Activated CD8-positive, alpha-beta memory T cell treated with anti-CD3 and anti-CD28 coated beads, Interleukin-2, amount 50 U/mL, for 24 hours (primary cell): ENCODE results near the gene C2orf92.
"Not testable (repeated sequence)": the region's sequence is repeated elsewhere in the genome, so short reads cannot be mapped to it uniquely, and the experiment has no call there.

Experiments used
- DNase-seq: peaks from one replicate; pipeline ENCODE4 v3.0.0-alpha.2; 2020; ENCODE audit errors: extremely low read depth

The C2orf92 gene

DNA sequence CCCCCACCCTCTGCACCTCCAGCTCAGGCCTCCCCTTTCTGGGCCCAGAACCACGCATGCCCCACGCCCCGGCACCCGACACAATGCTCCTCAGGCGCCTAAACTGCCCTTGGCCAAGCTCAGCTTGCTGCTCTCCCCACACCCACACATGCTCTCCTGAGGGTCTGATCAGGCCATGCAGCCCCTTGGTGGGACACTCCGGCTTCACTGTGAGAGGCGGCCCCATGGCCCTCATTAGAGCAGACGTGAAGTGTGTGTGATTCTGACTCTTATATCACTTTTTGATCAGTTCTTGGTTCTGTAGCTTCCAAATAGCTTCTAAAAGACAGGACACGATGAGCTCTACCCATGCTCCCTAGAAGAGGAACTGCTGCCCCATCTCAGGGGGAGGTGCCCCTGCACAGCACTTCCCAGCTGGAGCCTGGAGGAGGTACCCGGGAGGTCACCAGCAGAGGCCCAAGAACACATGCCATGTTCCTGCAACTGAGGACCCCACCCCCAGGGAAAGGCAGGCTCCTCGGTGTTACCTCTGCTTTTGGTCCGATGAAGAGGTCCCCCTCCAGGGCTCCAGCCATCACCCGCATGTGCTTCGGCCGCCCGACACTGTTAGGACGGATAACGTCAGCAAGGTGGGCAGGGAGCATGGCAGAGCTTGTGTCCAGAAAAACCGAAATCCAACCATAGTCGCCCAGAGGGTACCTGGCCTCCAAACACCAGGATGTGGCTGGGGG lies 9.3 kb upstream of the C2orf92 start:
- no peak for DNase-seq

GRCh38 chr2:97660775-97661389 lies 8.6 kb upstream of the C2orf92 start:
- DNase-seq: no peak

- no peak for DNase-seq
Observed at GRCh38 chr2:97661927-97662326, 7.6 kb upstream of the C2orf92 start.

GRCh38 chr2:97662386-97662894 lies 7.1 kb upstream of the C2orf92 start:
- DNase-seq: no peak

- DNase-seq: peak; percentile 73
Observed at GRCh38 chr2:97662895-97663625, 6.5 kb upstream of the C2orf92 start.

GRCh38 chr2:97663626-97663961 lies 5.9 kb upstream of the C2orf92 start:
- DNase-seq: no peak

DNA sequence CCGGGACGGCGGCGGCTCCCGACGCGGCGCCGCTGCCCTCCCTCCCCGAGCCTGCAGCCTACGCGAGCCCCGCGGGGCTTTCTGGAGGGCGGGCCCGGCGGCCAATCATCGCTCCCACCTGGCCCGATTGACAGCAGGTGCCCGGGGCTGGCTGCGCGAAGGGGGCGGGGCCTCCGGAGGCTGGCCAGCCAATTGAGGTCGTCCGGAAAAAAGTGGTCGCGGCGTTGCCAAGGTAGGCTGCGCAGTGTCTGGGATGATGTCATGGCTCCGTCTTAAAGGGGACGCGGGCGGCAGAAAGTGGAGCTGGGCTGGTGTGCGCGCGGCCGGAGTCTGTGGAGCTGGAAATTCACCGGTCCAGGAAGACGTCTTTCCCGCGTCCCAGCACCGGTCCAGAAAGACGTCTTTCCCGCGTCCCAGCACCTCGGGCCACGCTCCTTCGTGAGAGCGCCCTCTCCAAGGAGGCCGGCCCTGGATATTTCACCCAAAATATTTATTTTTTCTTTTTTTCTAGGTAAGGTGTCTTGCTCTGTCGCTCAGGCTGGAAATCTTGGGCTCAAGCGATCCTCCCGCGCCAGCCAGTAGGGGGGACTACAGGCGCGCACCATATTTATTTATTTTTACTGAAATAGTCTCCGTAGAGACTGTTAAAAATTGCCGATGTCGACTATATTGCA lies 5.4 kb upstream of the C2orf92 start, which contains the start of gene ACTR1B:
TSS of gene ACTR1B (minus strand) at position 83 of the 674 bp plus-strand sequence. CDS start 154 bp downstream, outside the sequence.
- peak; percentile 93 for DNase-seq

DNA sequence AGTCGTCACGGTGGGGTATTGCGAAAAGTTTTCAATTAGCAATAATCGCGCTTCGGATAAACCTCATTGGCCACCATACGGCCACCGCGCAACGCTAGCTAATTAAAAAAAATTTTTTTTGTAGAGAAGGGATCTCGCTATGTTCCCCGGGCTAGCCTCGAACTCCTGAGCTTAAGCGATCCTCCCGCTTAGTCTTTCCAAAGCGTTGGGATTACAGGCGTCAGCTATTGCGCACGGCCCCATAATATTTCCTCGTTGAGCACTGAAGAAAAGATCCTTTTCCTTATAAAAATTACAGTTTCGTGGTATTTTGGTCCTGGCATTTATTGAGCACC lies 4.9 kb upstream of the C2orf92 start:
- DNase-seq: no peak

- DNase-seq: no peak
Observed at GRCh38 chr2:97670471-97670870, 958 bp downstream of the C2orf92 start.

DNA sequence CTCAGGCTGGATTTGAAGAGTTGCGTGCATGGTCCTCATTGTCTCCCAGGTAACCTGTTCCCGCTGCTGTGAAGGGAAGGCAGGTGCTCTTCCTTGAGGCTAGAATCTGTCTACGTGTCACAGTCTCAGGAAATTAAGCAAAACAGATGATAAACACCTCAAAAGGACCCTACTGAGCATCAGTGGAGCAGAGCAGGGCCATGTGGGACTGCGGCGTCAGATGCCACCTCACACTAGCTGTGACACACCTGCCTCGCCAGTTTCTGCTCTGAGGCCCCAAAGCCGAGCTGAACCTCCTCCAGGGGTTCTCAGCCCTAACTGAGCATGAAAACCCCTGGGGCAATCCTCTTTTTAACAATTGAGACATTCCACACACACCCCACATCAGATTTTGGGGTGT lies 2.0 kb downstream of the C2orf92 start:
- DNase-seq: no peak

DNA sequence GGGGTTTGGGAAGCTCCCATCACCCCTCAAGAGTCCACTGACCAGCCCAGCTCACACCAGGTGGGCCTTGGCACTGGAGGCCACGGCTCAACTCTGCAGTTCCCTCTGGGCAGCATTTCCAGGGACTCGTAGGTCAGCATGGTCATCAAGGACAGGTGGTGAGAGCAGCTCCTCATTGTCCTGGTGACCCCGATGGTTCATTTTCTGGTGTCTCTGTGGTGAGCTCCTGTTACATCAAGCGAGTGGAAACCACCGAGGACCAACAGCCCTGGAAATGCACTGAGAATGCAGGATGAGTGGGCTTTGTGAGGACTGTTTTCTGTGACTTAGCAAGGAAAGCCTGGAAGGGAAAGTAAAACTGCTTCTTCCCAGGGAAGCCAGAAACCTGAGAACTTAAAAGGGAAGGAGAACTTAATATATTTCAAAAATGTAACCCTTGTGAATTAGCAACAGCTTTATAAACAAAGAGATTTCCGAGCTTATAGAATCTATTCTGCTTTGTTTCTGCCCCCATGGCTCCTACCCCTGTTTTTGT lies 3.2 kb downstream of the C2orf92 start:
- not testable (repeated sequence) for DNase-seq

- DNase-seq: no peak
Observed at GRCh38 chr2:97673182-97673914, 3.8 kb downstream of the C2orf92 start.

GRCh38 chr2:97673915-97674283 lies 4.4 kb downstream of the C2orf92 start:
- DNase-seq: no peak

GRCh38 chr2:97675430-97676113 lies 6.1 kb downstream of the C2orf92 start:
- no peak for DNase-seq

- DNase-seq: no peak
Observed at GRCh38 chr2:97676620-97677019, 7.1 kb downstream of the C2orf92 start.

GRCh38 chr2:97677480-97677879 lies 8.0 kb downstream of the C2orf92 start:
- DNase-seq: no peak

- no peak for DNase-seq
Observed at GRCh38 chr2:97678298-97678697, 8.8 kb downstream of the C2orf92 start.

DNA sequence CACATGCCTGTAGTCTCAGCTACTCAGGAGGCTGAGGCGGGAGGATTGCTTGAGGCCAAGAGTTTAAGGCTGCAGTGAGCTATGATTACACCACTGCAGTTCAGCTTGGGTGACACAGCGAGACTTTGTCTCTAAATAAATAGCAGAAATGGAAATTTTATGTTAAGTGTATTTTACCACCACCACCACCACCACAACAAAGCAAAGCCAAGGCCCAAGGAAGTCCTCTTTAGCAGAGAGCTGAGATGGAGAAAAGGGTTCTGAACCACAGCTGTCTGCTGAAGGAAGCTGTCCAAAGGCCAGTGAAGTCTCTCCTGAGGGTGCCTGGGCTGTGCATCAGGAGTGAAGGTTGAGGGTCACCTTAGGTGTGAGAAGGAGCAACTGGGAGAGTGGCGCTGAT lies 17.7 kb downstream of the C2orf92 start:
- not testable (repeated sequence) for DNase-seq

DNA sequence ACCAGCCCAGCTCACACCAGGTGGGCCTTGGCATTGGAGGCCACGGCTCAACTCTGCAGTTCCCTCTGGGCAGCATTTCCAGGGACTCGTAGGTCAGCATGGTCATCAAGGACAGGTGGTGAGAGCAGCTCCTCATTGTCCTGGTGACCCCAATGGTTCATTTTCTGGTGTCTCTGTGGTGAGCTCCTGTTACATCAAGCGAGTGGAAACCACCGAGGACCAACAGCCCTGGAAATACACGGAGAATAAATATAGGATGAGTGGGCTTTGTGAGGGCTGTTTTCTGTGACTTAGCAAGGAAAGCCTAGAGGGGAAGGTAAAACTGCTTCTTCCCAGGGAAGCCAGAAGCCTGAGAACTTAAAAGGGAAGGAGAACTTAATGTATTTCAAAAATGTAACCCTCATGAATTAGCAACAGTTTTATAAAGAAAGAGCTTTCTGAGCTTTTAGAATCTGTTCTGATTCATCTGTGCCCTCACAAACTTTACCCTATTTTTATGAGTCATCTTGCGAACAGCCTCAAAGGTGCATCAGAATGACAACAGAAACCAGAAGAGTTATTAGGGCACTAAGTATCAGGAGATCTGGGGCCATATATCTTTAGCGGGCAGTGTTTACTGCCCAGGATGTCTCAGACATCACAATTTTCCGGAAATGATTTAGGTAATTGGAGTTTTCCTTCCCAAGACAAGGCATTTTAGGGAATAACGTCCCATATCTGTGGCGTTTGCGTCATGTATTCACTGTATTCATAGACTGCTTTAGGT lies 18.7 kb downstream of the C2orf92 start:
- DNase-seq: no peak

GRCh38 chr2:97691166-97691565 lies 21.7 kb downstream of the C2orf92 start:
- no peak for DNase-seq
